Stimulated activated CD4-positive, alpha-beta T cell treated with anti-CD3 and anti-CD28 coated beads, TNF-alpha, amount 100 ng/mL, for 1 hour (primary cell): ENCODE data around the gene CADM3.

Experiments
- DNase-seq, 3 donors: peaks; one replicate each; pipeline ENCODE4 v3.0.0-alpha.2; 2020; ENCODE audit warnings: low read depth in 3 of 3, low spot score in 1 of 3

Gene CADM3, protein sequence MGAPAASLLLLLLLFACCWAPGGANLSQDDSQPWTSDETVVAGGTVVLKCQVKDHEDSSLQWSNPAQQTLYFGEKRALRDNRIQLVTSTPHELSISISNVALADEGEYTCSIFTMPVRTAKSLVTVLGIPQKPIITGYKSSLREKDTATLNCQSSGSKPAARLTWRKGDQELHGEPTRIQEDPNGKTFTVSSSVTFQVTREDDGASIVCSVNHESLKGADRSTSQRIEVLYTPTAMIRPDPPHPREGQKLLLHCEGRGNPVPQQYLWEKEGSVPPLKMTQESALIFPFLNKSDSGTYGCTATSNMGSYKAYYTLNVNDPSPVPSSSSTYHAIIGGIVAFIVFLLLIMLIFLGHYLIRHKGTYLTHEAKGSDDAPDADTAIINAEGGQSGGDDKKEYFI

DNA sequence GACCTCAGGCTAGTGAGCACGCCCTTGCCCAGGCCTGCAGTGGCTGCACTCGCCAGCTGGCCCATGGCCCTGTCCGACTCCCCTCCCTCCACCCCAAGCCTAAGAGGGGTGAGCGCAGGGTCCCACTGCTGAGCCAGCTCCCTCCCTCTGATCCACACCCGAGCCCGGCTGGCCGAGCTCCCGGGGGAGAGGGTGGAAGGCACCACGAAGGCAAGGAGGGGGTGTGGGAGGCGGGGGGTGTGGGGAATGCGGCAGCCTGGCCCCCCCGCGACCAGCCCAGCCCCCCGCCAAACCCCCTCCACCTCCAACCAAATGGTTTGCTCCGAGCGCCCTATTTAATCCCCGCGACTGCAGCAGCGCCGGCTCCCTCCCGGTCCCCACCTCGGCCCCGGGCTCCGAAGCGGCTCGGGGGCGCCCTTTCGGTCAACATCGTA, at the start of gene CADM3:
Gene CADM3, plus strand, starts transcription at position 362 of the 434 bp plus-strand sequence. CDS start 151 bp downstream, outside the sequence.
- no peak for DNase-seq

DNA sequence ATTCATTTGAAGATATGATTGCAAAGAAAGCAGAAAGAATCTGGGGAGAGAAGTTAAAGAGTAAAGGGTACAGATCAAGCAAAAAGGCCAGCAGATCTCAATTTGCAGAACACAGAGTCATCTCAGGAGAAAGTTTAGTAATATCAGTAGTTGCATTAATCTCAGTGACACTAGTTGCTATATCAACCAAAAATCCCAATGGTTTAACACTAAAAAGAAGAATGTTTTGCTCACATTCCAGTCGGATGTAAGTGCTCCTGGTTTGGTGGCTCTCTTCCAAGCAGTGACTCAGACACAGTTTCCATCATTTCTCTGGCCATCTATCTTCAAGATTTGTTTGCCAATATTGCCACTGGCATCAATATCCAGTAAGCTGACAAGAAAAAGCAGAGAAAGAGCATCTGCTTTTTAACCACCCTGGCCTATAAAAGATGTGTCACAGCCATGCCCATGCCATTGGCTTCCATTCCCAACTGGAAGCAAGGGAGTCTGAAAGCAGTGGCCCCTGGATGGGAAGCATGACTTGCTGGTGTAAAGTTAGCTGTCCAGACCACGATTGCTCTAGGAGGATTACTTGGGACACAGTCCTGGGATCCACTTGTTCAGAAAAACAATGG, 49.3 kb upstream of the CADM3 start:
- DNase-seq = no peak

DNA sequence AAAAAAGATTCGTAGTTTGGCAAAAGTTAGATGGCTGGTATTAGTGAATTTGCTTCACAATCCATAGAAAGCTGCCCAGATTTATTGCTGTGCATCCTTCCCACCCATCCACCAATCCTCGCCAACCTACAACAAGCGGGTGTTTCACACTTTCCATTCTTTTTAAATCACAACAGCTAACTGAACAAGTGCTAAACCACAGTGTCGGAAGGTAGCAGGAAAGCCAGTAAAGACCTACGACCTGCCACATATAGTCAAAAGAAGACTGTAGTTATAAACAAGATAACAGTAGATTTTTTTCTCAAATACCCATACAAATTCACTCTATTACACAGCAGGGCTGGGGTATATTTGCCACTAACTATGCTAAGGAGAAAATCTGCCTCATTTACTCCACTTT, 47.8 kb upstream of the CADM3 start:
- DNase-seq = no peak

DNA sequence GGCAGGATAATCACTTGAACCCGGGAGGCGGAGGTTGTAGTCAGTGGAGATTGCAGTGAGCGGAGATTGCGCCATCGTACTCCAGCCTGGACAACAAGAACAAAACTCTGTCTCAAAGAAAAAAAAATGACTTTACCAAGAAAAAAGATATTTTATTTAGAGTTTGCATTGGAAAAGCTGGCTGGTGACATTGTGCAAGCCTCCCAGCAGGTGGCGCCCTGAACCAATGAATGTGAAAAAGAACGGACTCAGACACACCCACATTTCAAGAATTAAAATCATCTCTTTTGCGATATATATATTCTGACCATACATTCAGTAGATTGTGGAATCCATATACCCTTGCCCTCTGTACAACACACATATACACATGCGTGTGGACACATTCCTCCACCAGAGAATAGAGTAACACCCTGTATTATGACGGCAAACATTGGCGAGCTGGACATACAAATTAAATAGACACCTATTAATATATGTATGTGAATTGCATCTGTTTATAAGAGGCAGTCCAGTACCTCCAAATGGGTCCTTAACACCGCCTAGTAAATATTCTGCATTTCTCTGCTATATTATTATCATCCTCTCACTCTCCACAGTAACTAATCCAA, 39.0 kb upstream of the CADM3 start:
- peak; percentile 2 to 63 (median 26) for DNase-seq

DNA sequence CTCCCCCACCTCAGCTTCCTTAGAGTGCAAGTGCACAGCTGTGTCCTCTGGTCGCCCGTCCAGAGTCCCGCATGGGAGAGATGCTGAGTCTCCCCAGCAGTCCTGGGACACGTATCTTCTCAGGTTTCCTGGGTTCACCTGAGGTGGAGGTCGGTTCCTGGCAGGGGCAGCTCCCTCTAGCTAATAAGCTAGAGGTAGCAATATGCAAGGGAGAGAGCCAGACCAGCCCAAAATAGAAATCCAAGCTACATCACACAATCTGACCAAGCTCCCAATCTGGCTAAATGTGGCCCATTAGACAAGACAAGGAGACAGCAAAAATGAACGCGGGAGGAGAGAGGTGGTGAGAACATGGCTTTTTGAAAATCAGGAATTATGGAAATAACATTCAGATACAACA, 30.9 kb upstream of the CADM3 start:
- no peak for DNase-seq

DNA sequence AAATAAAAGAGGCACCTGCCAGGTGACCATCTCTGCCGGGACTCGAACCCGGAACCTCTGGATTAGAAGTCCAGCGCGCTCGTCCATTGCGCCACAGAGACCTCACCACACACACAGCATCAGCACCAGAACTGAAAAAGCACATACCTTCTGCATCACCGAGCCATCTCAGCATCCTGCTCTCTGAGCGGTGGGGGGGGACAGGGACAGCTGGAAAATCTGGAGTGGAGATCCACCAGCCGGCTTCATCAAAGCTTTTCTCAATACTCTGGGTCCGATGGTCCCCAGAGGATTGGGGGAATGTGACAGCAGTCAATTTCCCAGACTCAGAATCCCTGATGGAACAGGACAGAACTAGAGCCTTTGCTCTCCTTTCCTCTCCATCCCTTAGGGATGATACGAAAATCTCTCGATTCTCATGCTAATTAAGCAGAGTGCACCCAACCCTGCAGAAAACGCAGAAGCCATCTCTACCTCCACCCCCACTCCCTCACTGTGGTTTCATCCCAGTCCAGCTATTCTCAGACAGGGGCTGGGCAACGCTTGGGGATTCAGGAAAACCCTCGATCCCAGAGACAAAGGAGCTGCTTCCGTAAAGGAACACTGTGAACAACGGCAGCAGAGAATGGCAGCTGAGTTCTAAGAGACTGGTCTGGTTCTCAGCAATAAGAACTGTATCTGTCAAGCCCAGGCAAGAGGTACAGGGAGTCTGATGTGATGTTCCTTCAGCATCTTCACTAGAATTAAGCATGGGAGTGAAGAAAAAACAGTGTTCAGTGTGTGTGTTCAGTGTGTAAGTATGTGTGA, 29.6 kb upstream of the CADM3 start:
- DNase-seq = no peak

DNA sequence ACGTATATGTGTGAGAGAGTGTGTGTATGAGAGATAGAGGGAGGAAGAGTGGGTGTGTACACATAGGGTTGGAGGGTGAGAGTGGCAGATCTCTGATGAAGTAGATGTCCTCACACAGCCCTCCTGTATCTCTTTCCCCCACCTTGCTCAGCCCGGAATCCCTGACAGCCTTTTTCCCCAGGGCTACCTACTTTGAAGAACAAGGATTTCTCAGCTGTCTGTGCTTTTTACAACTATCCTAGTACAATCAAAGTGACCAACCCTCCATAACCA, 29.1 kb upstream of the CADM3 start:
- DNase-seq = no peak

DNA sequence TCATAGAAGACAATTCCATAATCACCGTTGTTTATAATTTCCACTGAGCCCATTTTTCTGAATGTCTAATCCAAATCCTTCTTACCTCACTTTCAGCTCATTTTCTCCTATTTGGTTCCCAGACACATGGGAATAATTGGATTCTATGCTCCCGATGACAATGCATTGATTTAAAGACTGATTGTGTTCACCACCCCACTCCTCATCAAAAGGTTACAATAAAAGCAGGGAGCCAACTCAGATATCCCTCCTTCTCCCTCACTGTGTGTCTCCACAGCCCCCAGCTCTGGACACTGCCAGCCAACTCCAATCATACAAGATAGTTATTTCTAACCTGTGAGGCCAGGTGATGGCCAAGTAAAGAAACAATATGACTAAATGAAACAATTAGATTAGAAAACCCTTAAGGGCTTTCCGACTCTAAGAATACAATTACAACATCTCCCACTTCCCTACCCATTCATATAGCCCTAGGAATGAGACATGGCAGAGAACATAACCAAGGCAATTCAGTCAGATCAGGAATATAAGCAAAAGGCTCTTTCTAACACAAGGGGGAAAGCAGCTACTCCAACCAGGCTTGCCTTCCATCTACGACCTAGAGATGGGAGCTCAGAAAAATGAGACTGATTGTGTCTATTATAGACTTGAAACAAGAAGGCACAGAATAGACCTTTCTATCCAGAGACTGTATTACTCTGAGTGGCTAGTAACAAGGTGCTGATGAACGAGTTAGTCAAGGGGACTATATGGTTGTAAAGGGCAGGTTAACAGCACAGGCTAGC, 28.5 kb upstream of the CADM3 start:
- no peak for DNase-seq

DNA sequence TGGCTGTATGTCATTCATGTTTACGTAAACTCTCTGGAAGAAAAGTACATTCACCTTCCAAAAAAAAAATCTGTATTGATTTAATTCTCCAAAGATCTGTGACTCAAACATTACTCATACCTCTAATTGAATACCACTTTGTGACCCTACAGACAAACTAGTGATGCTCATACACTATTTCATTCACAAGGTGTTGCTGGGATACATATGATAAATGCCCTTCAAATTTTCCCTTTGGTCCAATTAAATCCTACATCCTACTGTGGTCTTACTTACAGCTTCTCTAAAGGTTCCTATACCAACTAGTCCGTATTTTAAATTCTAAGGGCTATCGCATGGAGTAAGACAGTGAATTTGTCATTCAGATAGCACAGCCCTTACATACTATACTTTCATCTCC, 26.8 kb upstream of the CADM3 start:
- DNase-seq = no peak

DNA sequence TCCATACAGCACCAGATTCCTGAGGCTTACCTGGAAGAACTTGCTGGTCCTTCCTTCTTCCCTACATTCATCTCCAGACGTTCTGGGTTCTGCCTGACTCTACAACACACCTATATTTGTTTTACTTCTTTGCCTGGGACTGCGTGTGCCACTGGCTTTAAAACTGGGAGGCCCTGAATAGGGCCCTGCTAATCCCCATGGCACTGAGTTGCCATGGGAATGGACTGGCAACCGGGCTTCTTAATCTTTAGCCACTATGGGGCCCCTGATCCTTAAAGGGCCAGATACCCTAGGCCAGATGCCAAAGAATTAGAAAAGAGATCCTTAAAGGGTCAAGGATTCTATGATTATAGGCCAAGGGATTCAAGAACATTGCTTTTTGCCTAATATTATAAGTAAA, 24.4 kb upstream of the CADM3 start:
- DNase-seq = no peak

DNA sequence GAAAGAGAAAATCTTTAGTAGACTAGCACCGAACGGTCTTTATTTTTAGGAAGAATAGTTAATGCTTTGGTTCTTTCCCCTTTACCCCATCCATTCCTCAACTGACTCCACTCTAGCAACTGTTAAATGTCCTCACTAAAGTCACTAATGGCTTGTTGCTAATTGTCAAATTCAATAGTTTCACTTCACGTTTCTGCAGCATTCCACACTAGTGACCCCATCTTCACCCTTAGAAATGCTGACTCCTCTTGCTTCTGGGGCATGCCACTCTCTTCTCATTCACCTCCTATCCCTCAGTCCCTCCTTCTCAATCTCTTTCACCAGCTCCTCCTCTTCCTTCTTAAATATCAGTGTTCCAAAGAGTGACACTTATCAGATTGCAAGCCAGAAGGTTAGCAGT, 19.4 kb upstream of the CADM3 start:
- no peak for DNase-seq

DNA sequence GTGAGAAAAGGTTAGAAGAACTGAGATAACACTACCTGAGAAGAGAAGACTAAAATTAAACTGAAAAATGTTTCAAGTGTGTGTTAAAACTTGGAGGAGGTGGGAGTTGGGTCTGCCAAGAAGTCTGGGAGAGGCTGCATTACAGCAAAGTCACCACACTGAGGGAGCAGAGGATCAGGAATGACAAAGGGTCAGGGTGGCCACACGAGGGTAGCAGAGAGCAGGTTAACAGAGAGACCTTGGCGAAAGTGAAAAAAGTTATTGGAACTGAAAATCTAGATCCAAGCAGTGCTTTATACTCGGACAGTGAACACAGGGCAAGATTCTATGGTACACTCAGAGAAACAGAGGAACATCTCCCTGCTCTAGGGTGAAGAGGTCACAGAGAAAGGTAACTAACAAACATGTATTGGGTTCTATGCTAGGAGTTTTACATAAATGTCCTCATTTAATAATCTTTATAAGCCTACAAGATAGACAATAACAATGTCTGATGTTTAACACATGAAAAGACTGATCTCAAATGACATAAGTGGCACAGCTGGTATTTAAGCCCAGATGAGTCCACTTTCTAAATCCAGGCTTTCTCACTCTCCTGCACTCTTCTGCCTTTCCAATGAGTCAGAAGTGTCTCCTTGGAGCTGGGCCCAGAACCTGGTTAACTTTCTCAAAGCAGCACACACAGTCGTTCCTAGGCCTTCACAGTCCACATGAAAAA, 10.3 kb upstream of the CADM3 start:
- DNase-seq = peak; percentile 9 to 35 (median 25)

DNA sequence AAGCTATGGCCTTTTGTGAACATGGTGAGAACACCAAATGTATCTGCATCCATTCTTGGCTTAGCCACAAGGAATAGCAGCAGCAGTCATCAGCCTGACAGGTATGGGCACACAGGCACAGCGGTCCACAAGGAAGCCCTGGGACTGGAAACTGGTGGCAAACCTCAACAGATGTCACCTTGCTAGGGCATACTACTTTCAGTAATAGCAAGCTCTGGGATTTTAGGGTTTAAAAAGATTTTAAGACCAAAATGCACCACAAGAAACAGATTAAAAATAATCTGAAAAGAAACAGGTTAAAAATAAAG, 9.7 kb upstream of the CADM3 start:
- no peak for DNase-seq

DNA sequence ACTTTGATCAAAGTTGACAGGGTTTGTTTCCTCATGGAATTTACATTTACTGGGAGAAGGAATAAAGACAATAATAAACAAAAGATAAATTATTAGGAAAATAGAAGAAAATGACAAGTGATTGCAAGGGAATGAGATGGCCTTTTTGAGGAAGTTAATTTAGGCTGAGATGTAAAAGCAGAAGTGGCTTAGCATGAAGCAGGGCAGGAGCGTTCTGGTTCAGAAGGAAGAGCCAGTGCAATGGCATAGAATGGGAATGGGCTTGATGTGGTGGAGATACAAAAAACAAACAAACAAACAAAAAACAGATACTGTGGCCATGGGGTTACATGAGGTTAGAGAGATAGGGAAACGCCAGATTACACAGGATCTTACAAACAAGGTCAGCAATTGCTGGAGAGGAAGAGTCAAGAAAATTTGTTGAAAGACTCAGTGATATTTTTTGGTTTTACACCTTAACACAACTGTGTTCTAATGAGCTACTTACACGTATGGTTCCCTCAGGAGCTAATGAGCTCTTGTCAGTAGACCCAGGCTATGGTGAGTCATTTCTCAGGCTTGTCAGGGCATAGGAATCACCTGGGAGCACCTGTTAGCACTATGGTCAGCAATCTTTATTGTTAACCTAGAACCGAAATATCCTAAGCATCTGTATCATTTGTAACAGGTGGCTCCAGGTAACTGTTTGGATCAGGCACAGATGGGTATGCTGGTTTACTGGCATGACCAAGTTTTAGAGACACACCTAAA, 8.7 kb upstream of the CADM3 start:
- no peak for DNase-seq

DNA sequence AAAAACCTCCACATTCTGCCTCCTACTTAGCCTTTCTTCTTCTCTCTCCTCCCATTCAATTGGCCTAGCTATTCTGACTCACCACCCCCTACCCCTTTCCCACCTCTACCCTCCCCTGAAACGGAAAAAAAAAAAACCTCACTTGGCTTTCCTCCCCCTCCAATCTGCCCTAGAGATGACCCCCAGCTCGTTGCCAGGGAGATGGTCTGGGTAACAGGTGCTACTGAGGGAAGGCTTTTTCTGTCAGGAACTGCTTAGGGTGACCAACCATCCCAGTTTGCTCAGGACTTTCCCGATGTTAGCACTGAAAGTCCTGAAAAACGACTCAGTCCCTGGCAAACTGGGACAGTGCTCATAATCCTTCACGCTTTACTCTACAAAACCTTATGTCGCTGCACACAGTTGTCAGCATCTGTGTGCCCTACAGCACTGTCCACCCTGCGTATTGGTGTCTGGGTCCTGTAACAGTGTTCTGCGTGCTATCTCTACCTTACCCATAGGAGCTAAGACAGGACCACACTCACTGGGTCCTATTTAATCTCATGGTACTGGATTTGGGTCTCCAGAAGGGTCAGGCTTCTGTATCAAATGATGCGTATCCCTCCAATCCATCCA, 7.7 kb upstream of the CADM3 start:
- DNase-seq = no peak

DNA sequence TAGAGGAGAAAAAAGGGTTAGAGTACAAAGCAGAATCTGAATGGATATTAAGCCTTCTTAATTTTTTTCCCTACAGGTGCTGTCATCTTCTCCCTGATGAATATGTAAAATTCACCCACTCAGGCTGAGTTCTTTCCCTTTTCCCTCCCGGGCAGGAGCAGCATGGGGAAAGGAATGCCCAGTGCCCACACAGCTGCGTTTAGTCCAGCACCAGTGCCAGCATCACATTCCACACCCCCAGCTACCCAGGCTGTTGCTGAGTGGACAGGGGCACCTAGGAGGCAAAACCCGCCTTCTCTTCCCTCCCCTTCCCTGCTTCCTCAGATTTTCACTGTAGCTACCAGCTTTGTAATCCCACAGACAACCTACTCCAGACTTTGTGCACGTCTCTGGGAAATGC, 3.4 kb upstream of the CADM3 start:
- no peak for DNase-seq

DNA sequence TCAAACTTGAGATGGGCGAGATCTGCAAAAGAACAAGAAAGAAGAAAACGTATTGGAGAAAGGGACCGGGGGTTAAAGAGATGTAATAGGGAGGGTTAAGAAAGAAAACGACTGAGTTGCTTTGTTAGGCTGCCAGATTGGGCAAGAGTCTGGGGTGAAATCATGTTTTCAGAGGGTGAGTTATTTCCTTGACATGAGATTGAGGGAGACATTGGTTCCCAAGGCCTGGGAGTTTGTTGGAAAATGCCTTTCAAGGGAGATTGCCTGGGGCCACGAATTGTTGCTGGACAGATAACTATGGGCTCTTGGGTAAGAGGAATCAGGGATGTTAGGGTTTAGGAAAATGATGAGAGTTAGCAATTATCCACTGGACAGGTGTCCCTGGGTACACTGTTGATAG, 776 bp upstream of the CADM3 start:
- DNase-seq = no peak

DNA sequence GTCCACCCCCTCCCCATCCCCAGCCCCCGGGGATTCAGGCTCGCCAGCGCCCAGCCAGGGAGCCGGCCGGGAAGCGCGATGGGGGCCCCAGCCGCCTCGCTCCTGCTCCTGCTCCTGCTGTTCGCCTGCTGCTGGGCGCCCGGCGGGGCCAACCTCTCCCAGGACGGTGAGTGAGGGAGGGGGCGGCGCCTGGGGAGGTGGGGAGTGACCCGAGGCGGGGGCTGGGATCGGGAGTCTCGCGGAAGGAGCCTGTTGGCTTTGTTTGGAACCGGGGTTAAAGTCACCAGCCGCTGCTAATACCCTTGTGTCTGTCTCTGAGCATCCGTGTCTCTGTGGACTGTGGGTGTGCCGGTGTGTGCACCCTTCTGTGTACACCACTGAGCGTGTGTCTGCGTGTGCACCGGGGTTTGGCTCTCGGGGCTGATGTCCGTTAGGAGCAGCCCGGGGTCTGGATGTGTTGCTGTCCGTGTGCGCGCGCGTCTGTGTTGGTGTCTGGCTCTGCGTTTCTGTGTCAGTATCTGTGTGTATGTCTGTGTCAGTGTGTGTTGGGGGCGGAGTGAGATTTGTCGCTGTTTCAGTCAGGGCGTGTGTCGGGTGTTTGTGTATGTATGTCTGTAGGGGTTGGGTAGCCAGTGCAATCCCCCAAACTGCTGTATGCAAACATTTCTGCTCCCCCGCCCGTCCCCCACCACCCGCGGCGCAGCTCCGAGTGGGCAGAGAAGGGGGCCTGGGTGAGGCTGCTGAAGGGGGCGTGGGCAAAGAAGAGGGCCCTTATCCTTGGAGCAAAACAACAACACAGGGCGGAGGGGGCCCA, 480 bp downstream of the CADM3 start:
- DNase-seq = no peak
